Measurements from ENCODE around the gene C3orf52.
A peak's percentile ranks its signal among the peaks of the same experiment; 100 is the strongest.

C3orf52 gene

DNA sequence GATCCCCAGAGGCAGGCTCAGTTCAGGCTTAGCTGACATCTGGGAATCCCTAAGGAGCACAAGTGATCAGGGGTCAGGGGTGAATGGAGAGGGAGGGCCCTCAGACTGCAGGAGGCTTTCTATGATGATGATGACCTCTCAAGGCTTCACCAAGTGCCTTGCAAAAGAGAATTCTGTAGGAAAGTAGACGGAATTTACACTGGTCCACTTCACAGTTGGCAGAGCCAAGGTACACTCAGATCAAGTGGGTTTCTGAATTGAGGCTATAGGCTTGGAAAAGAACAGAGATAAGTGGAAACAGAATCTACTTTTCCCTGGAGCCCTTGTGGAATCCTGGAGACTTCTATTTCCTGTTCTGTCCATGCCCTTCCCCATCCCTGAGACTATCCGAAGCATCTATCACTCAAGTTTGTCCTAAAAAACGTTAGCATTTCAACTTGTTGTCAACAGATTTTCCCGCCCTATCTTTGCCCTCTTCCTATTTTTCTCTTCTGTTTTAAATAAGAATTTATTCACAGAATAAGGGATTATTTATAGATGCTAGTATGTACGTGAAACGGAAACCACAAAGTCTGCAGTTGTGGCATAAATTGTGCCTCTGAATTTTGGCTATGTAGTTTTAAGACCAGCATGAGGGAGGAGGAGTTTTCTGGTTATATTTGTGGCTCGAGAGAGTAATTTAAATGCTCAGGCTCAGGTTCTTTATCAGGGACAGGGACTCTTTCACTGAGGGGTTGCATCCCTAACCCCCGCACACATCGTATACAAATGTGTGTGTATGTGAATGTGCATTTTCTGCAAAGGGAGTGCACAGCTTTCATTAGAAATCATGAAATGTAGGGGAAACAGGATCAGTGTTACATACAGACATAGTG lies 34.0 kb downstream of the C3orf52 start:
- peak; percentile 37 for DNase-seq

GRCh38 chr3:112121577-112122547 lies 35.7 kb downstream of the C3orf52 start:
- no peak for DNase-seq

DNA sequence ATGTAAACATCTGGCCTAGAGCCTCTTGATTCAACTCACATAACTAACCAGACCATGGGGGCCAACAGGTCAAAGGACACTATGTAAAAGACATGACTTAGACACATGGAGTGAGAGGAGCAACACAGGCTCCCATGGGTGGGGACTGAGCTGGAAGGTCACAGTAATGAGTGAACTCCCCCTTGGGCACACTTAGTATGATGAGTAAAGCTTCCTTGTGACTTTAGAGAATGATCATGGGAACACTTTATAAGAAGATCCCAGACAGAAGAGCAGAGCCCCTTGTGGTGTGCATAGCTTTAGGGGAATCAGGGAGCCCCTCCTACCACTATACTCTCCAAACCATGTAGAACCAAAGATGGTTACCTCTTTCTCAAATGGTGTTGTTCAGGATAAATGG lies 36.7 kb downstream of the C3orf52 start:
- no peak for DNase-seq

- DNase-seq, result no peak
Observed at GRCh38 chr3:112123548-112123947, 37.4 kb downstream of the C3orf52 start.

DNA sequence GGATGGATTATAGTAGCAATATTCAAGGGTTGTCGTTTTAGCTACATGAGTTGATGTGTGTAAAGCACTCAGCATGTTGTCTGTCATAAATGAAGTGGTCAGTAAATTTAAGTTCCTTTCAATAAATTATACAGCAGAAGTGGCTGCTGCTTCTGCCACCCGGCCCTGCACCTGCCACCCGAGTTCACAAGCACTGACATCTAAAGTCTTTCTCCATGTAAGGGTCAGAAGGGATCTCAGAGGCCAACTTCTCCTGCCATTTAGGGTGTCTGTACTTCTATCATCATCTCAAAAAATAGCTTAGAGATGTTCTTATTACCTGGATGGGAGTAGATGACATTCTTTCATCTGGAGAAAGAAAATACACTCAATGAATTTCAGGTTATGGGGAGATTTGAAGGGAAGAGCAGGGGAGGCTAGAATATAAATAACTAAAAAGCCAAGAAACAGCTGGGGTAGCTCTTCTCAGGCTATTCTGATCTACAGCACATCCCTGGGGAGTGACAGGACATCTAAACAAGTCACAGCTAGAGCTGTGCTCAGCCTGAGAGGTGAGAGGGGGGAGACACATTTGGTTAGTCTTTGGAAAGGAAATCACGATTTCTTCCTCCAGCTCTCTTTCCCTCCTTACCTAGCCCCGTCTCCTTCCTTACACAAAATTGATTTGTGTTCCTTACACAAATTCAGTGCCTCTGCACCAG lies 38.9 kb downstream of the C3orf52 start:
- no peak for DNase-seq

DNA sequence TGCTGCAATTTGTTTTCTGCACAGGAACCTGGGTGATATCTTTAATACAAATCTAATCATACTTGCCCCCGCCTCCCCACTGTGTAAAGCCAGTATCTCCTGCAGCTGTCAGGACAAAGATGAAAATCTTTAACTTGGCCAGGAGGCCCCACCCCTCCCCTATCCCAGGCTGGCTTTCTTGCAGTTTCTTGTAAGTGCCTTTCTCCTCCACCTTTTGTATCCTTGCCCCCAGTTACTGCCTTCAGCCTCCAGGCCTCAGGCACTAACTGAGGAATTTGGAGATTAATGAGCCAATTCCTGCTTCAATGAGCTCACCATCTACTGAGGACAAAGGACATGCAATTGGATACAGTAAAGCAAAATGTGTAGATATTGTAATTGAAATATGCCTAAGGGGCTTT lies 40.3 kb downstream of the C3orf52 start:
- DNase-seq, result no peak

- DNase-seq, result no peak
Observed at GRCh38 chr3:112127522-112128494, 41.6 kb downstream of the C3orf52 start.

DNA sequence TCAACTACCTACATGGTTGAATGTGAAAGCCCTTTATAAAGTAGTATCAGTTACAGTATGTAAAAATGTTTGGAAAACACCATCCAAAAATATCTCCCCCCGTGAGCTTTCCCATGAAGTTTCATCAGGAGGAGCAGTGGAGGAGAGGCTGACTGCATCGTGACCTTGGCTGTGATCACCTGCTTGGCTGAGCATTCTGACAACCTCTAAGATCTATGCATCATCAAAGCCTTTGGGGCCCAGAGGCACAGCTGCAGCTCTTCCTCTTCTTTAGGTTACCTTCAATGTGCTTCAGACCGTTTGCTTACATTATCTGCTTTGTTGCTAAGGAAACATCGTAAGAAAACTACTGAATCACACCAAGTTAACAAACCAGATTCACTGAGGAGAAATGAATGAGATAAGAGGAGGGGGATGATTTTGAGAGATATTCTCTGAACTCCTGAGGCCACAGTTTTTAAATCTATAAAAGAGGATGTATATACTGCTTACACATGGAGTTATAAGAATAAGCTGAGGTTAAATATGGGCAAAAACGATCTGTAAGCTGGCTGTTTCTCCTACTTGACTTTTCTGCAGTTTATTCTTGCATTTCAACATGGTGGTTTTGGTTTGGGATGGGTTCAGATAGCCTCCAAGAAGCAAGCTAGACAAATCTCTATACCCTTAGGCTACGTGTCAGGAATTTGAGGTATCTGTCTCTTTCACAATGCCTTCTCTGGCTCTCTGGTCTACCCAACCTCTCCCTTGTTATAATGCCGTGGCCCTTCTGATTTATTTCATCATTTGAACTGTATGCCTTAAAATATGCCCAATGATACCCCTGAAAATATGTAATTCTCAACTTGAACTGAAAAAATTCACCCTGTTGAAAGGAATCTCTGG lies 42.9 kb downstream of the C3orf52 start:
- DNase-seq, result no peak

DNA sequence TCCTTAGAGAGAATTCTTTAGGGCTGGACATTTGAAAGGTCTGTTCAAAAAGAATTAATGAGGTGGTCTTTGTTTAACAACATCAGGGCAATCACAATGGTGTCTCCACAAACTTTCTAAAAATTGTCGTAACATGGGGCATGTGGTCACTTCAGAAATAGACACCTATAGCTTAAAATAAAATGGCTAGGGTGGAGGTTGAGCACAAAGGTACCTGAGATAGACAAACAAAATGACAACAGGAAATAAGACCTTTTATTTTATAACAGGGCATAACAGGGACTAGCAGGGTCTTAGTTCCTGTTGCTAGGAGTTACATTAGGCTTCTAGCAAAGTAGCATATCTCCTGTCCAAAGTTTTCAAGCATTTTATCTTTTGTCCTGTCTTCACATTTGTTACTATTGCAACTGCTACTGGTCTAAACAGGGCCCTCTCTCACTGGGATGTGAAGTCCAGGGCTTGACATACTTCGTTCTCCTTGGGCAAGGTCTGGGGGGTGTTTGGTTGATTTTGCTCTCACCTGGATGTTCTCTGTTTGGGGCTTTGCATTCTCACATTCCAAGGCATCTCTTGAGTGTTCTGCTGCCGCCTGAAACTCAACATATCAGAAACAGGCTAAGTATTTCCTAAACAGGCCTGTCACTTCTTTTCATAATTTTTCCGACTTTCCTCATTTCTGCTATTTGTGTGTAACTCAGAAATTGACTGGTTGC lies 43.9 kb downstream of the C3orf52 start:
- DNase-seq, result no peak

- DNase-seq, result no peak
Observed at GRCh38 chr3:112130638-112130993, 44.4 kb downstream of the C3orf52 start.

DNA sequence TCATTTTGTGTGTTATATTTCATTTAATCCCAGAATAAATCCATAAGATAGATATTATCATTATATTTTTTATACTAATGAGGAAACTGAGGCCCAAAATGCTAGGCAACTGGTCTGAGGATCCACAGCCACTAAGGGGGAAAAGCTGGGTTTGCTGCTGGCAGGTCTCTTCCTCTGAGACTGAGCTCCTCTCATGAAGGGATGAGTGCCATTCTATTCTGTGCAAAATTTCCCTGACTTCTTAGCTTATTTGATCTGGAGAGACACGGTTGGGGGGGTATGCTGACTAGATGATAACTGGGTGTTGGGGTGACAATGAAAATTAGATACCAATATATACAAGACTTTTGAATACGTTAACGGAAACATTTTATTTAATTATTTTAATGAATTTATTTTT lies 44.9 kb downstream of the C3orf52 start:
- no peak for DNase-seq

- no peak for DNase-seq
Observed at GRCh38 chr3:112132088-112132487, 45.9 kb downstream of the C3orf52 start.

DNA sequence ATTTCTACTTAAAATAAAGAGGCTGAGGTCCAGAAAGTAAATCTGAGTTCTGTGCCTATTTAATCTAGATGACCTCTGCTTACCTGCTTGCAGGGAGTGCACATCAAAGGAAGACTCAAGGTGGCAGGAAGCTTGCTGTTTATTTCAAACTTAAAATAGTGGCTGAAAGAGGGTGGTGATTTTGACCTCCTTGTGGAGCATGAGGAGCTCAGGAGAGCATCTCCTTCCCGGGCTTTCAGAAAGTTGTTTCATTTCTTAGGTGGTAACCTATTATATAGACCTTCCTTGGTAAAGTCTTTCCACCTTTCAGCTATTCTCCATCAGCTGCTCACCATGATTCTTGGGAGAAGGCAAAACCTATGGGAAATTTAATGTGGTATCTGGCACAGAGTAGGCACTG lies 46.4 kb downstream of the C3orf52 start:
- no peak for DNase-seq

- DNase-seq, result peak; percentile 35
Observed at GRCh38 chr3:112132975-112133448, 46.8 kb downstream of the C3orf52 start, which contains the start of gene GCSAM. Gene GCSAM (minus strand): TSS chr3:112133248. CDS start chr3:112133120, 128 bp downstream.

- no peak for DNase-seq
Observed at GRCh38 chr3:112133626-112134334, 47.6 kb downstream of the C3orf52 start.

DNA sequence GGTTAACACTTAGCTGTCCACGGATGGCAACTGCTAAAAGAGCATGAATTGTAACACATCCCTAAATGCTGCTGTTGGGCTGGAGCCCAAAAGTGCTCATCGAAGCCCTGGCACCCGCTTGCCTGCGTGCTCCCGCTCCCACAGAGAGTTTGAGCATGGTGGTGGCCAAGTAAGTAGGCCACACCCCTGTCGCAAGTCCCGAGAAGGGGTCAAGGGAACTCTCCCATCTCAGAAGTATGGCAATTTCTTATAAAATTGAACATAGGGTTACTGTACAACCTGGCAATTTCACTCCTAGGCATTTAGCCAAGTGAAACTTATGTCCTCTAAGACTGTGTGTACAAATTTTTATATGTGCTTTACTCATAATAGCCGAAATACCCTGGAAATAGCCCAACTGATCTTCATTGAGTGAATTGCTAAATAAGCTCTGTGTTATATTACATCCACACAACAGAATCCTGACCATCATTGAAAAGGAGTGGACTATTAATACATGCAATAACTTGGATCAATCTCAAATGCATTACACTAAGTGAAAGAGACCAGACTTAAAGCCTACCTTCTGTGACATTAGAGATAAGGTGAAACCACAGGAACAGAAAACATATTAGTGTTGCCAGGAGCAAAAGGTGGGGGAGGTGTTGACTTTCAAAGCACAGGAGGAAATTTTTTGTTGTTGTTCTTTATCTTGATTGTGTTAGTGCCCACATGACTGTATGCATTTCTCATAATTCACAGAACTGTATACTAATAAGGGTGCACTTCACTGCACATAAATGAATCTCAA lies 48.3 kb downstream of the C3orf52 start:
- DNase-seq, result no peak

DNA sequence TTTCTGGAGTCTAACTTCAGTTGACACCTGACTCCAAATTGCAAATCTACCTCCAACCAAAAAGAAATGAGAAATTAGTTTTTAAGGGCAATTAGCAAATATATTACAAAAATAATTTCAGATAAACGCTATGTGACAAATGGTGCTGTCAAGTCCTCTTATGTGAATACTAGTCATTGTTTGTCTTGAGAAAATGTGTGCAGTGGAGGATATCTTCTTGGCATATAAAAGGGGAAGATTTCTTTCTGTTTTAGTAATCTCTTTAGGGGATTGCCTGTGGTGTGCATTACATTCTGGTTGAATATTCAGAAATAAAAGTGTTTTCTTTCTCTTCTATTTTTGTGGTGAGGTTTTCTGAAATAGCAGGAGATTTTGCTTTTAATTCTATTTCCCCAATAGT lies 49.9 kb downstream of the C3orf52 start:
- no peak for DNase-seq

DNA sequence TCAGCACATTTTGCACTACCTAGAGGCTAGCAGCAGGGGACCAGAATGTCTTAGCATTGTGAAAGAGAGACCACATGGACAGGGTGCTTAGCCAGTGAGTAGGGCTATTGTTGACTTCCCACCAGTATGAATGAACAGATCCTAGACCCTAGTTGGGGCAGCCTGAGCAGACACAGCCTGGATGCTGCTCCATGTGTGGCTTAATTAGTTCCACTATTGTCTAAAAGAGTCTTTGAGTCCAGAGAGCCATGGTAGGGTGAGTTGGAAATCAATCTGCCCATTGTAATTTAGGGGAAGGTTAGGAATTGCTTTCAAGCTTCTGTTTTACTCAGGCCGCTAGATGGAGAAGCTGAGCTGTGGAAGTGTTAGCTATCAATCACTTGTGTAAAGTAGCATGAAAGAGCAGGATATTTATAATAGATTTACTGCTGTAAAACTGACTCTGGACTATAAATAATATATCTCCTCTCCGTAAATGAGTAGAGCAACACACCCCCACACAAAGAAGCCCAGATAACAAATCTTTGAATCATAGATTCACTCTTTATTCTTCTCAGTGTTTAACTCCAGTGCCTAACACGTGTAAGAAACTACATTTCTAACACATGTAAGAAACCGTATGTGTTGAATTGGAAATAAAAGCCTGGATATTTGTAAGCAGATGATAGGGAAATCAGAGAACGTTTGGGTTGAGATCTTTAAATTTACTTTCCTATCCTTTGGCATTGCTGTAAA lies 50.9 kb downstream of the C3orf52 start:
- no peak for DNase-seq

All from KG1 (cell line).